ENCODE measurements around the gene ANK2.
"Not testable (repeated sequence)": the region's sequence is repeated elsewhere in the genome, so short reads cannot be mapped to it uniquely, and the experiment has no call there.

ANK2 gene

GRCh38 chr4:113186220-113186619, 136.8 kb downstream of the ANK2 start:
- H3K27ac ChIP-seq (ENCODE audit: insufficient read depth in 1 of 2, low read depth in 1 of 2, low read length in 2 of 2, poor library complexity in 1 of 2, severe bottlenecking in 2 of 2); POLR2A ChIA-PET; H3K36me3 ChIP-seq (ENCODE audit: control insufficient read depth in 4 of 4, insufficient read depth in 4 of 4, low read length in 3 of 4); DNase-seq; H3K9me3 ChIP-seq (ENCODE audit: control extremely low read depth in 1 of 5, control insufficient read depth in 4 of 5, insufficient read depth in 2 of 5, low read depth in 1 of 5, low read length in 4 of 5); H3K4me1 ChIP-seq (ENCODE audit: control extremely low read depth in 1 of 4, control insufficient read depth in 4 of 4, insufficient read depth in 4 of 4, low read length in 3 of 4); CTCF ChIA-PET; H3K4me3 ChIP-seq (ENCODE audit: control insufficient read depth in 1 of 7, extremely low read depth in 1 of 7, insufficient read depth in 4 of 7, low read depth in 2 of 7, low read length in 6 of 7); H3K27me3 ChIP-seq (replicated peaks in 2 of 5; ENCODE audit: control insufficient read depth in 4 of 5, insufficient read depth in 5 of 5, low read length in 4 of 5): not testable (repeated sequence)
- 60% methylated on average over 3 of the region's 4 CpGs for WGBS (ENCODE audit: insufficient coverage)

GRCh38 chr4:113186913-113187312, 137.5 kb downstream of the ANK2 start:
- Histone ChIP-seq H3K4me1 (ENCODE audit: control extremely low read depth in 1 of 4, control insufficient read depth in 4 of 4, insufficient read depth in 4 of 4, low read length in 3 of 4) (no peaks in the 10 kb centered on the region), H3K4me3 (ENCODE audit: control insufficient read depth in 1 of 7, extremely low read depth in 1 of 7, insufficient read depth in 4 of 7, low read depth in 2 of 7, low read length in 6 of 7) (no peak overlapping the region), H3K27ac (ENCODE audit: insufficient read depth in 1 of 2, low read depth in 1 of 2, low read length in 2 of 2, poor library complexity in 1 of 2, severe bottlenecking in 2 of 2) (no peak overlapping the region), H3K9me3 (ENCODE audit: control extremely low read depth in 1 of 5, control insufficient read depth in 4 of 5, insufficient read depth in 2 of 5, low read depth in 1 of 5, low read length in 4 of 5) (no peaks in the 10 kb centered on the region), H3K36me3 (ENCODE audit: control insufficient read depth in 4 of 4, insufficient read depth in 4 of 4, low read length in 3 of 4) (no peaks in the 10 kb centered on the region), H3K27me3 (replicated peaks in 2 of 5; ENCODE audit: control insufficient read depth in 4 of 5, insufficient read depth in 5 of 5, low read length in 4 of 5) (no peaks in the 10 kb centered on the region)
- POLR2A ChIA-PET: no interaction called here
- DNase-seq: no peak
- CTCF ChIA-PET: no interaction called here

- no peaks in the 10 kb centered on the region for H3K4me1 ChIP-seq (ENCODE audit: control extremely low read depth in 1 of 4, control insufficient read depth in 4 of 4, insufficient read depth in 4 of 4, low read length in 3 of 4)
- H3K27ac ChIP-seq (ENCODE audit: insufficient read depth in 1 of 2, low read depth in 1 of 2, low read length in 2 of 2, poor library complexity in 1 of 2, severe bottlenecking in 2 of 2): no peak overlapping the region
- H3K4me3 ChIP-seq (ENCODE audit: control insufficient read depth in 1 of 7, extremely low read depth in 1 of 7, insufficient read depth in 4 of 7, low read depth in 2 of 7, low read length in 6 of 7): no peak overlapping the region
- no peaks in the 10 kb centered on the region for H3K36me3 ChIP-seq (ENCODE audit: control insufficient read depth in 4 of 4, insufficient read depth in 4 of 4, low read length in 3 of 4)
- H3K27me3 ChIP-seq (replicated peaks in 2 of 5; ENCODE audit: control insufficient read depth in 4 of 5, insufficient read depth in 5 of 5, low read length in 4 of 5): no peaks in the 10 kb centered on the region
- DNase-seq: no peak
- CTCF ChIA-PET: no interaction called here
- POLR2A ChIA-PET: no interaction called here
- no peaks in the 10 kb centered on the region for H3K9me3 ChIP-seq (ENCODE audit: control extremely low read depth in 1 of 5, control insufficient read depth in 4 of 5, insufficient read depth in 2 of 5, low read depth in 1 of 5, low read length in 4 of 5)
- 100% methylated on average over 1 of the region's 3 CpGs for WGBS (ENCODE audit: insufficient coverage)
Observed at GRCh38 chr4:113187358-113187757, 137.9 kb downstream of the ANK2 start.

GRCh38 chr4:113189546-113189945, 140.1 kb downstream of the ANK2 start:
- Histone ChIP-seq H3K4me1 (ENCODE audit: control extremely low read depth in 1 of 4, control insufficient read depth in 4 of 4, insufficient read depth in 4 of 4, low read length in 3 of 4) (no peaks in the 10 kb centered on the region), H3K4me3 (ENCODE audit: control insufficient read depth in 1 of 7, extremely low read depth in 1 of 7, insufficient read depth in 4 of 7, low read depth in 2 of 7, low read length in 6 of 7) (no peak overlapping the region), H3K27ac (ENCODE audit: insufficient read depth in 1 of 2, low read depth in 1 of 2, low read length in 2 of 2, poor library complexity in 1 of 2, severe bottlenecking in 2 of 2) (no peak overlapping the region), H3K9me3 (ENCODE audit: control extremely low read depth in 1 of 5, control insufficient read depth in 4 of 5, insufficient read depth in 2 of 5, low read depth in 1 of 5, low read length in 4 of 5) (no peaks in the 10 kb centered on the region), H3K27me3 (replicated peaks in 2 of 5; ENCODE audit: control insufficient read depth in 4 of 5, insufficient read depth in 5 of 5, low read length in 4 of 5) (no peaks in the 10 kb centered on the region), H3K36me3 (ENCODE audit: control insufficient read depth in 4 of 4, insufficient read depth in 4 of 4, low read length in 3 of 4) (no peaks in the 10 kb centered on the region)
- ChIA-PET CTCF (no interaction called here), POLR2A (no interaction called here)
- DNase-seq: no peak
- WGBS (ENCODE audit: insufficient coverage): 96% methylated on average over 4 of the region's 4 CpGs

GRCh38 chr4:113209153-113209552, 159.7 kb downstream of the ANK2 start:
- no peaks in the 10 kb centered on the region for H3K27me3 ChIP-seq (replicated peaks in 2 of 5; ENCODE audit: control insufficient read depth in 4 of 5, insufficient read depth in 5 of 5, low read length in 4 of 5)
- no peak overlapping the region for H3K4me3 ChIP-seq (ENCODE audit: control insufficient read depth in 1 of 7, extremely low read depth in 1 of 7, insufficient read depth in 4 of 7, low read depth in 2 of 7, low read length in 6 of 7)
- no peaks in the 10 kb centered on the region for H3K9me3 ChIP-seq (ENCODE audit: control extremely low read depth in 1 of 5, control insufficient read depth in 4 of 5, insufficient read depth in 2 of 5, low read depth in 1 of 5, low read length in 4 of 5)
- CTCF ChIA-PET: no interaction called here
- 84% methylated on average over 4 of the region's 4 CpGs for WGBS (ENCODE audit: insufficient coverage)
- no peak overlapping the region for H3K27ac ChIP-seq (ENCODE audit: insufficient read depth in 1 of 2, low read depth in 1 of 2, low read length in 2 of 2, poor library complexity in 1 of 2, severe bottlenecking in 2 of 2)
- H3K4me1 ChIP-seq (ENCODE audit: control extremely low read depth in 1 of 4, control insufficient read depth in 4 of 4, insufficient read depth in 4 of 4, low read length in 3 of 4): no peaks in the 10 kb centered on the region
- POLR2A ChIA-PET: interaction anchor here (0.6 kb wide), 1 partner anchor 1207 kb away, joined by 3 read pairs; no protein-coding TSS in a partner anchor
- no peak for DNase-seq
- H3K36me3 ChIP-seq (ENCODE audit: control insufficient read depth in 4 of 4, insufficient read depth in 4 of 4, low read length in 3 of 4): no peaks in the 10 kb centered on the region

- Histone ChIP-seq H3K27me3 (replicated peaks in 2 of 5; ENCODE audit: control insufficient read depth in 4 of 5, insufficient read depth in 5 of 5, low read length in 4 of 5) (no peaks in the 10 kb centered on the region), H3K27ac (ENCODE audit: insufficient read depth in 1 of 2, low read depth in 1 of 2, low read length in 2 of 2, poor library complexity in 1 of 2, severe bottlenecking in 2 of 2) (no peak overlapping the region), H3K9me3 (ENCODE audit: control extremely low read depth in 1 of 5, control insufficient read depth in 4 of 5, insufficient read depth in 2 of 5, low read depth in 1 of 5, low read length in 4 of 5) (no peaks in the 10 kb centered on the region), H3K4me1 (ENCODE audit: control extremely low read depth in 1 of 4, control insufficient read depth in 4 of 4, insufficient read depth in 4 of 4, low read length in 3 of 4) (no peaks in the 10 kb centered on the region), H3K36me3 (ENCODE audit: control insufficient read depth in 4 of 4, insufficient read depth in 4 of 4, low read length in 3 of 4) (no peaks in the 10 kb centered on the region), H3K4me3 (ENCODE audit: control insufficient read depth in 1 of 7, extremely low read depth in 1 of 7, insufficient read depth in 4 of 7, low read depth in 2 of 7, low read length in 6 of 7) (no peak overlapping the region)
- POLR2A ChIA-PET: no interaction called here
- CTCF ChIA-PET: no interaction called here
- 84% methylated on average over 3 of the region's 3 CpGs for WGBS (ENCODE audit: insufficient coverage)
- no peak for DNase-seq
Observed at GRCh38 chr4:113209652-113210320, 160.3 kb downstream of the ANK2 start.

GRCh38 chr4:113212613-113213012, 163.2 kb downstream of the ANK2 start:
- CTCF ChIA-PET: no interaction called here
- Histone ChIP-seq H3K9me3 (ENCODE audit: control extremely low read depth in 1 of 5, control insufficient read depth in 4 of 5, insufficient read depth in 2 of 5, low read depth in 1 of 5, low read length in 4 of 5) (no peaks in the 10 kb centered on the region), H3K4me1 (ENCODE audit: control extremely low read depth in 1 of 4, control insufficient read depth in 4 of 4, insufficient read depth in 4 of 4, low read length in 3 of 4) (no peaks in the 10 kb centered on the region), H3K27me3 (replicated peaks in 2 of 5; ENCODE audit: control insufficient read depth in 4 of 5, insufficient read depth in 5 of 5, low read length in 4 of 5) (no peaks in the 10 kb centered on the region), H3K36me3 (ENCODE audit: control insufficient read depth in 4 of 4, insufficient read depth in 4 of 4, low read length in 3 of 4) (no peaks in the 10 kb centered on the region), H3K4me3 (ENCODE audit: control insufficient read depth in 1 of 7, extremely low read depth in 1 of 7, insufficient read depth in 4 of 7, low read depth in 2 of 7, low read length in 6 of 7) (no peak overlapping the region), H3K27ac (ENCODE audit: insufficient read depth in 1 of 2, low read depth in 1 of 2, low read length in 2 of 2, poor library complexity in 1 of 2, severe bottlenecking in 2 of 2) (no peak overlapping the region)
- POLR2A ChIA-PET: no interaction called here
- 100% methylated on average over 1 of the region's 1 CpG for WGBS (ENCODE audit: insufficient coverage)
- no peak for DNase-seq

Measured in common myeloid progenitor, CD34-positive (primary cell).